ENCODE data around the gene ADAP1.
"Not testable (repeated sequence)": the region's sequence is repeated elsewhere in the genome, so short reads cannot be mapped to it uniquely, and the experiment has no call there.

ADAP1 gene

GRCh38 chr7:881441-882234 is 72.8 kb downstream of the ADAP1 start:
- no peak for DNase-seq (ENCODE audit: low spot score)

GRCh38 chr7:880450-880849 is 74.0 kb downstream of the ADAP1 start:
- no peak for DNase-seq (ENCODE audit: low spot score)

- DNase-seq (ENCODE audit: low spot score) = no peak
Observed at GRCh38 chr7:879706-880105, 74.8 kb downstream of the ADAP1 start.

DNA sequence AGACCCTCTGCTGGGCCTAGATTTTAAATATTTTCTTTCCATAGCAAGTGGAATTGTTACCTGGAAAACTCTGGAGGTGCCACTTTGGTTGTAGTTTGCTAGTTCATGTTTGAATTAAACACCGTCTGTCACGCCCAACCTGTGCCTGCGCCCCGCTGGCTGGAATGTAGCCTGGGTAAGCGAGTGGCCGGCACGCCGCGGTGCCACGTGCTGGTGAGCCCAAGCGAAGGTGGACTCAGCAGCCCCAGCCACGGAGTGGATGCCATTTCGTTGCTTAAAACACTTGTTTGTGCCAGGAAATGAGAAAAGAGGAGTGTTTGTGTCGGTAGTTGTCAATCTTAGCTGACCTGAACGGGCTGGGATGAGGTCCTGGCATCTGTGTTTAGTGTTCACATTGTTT is 75.4 kb downstream of the ADAP1 start:
- DNase-seq (ENCODE audit: low spot score) = no peak

DNA sequence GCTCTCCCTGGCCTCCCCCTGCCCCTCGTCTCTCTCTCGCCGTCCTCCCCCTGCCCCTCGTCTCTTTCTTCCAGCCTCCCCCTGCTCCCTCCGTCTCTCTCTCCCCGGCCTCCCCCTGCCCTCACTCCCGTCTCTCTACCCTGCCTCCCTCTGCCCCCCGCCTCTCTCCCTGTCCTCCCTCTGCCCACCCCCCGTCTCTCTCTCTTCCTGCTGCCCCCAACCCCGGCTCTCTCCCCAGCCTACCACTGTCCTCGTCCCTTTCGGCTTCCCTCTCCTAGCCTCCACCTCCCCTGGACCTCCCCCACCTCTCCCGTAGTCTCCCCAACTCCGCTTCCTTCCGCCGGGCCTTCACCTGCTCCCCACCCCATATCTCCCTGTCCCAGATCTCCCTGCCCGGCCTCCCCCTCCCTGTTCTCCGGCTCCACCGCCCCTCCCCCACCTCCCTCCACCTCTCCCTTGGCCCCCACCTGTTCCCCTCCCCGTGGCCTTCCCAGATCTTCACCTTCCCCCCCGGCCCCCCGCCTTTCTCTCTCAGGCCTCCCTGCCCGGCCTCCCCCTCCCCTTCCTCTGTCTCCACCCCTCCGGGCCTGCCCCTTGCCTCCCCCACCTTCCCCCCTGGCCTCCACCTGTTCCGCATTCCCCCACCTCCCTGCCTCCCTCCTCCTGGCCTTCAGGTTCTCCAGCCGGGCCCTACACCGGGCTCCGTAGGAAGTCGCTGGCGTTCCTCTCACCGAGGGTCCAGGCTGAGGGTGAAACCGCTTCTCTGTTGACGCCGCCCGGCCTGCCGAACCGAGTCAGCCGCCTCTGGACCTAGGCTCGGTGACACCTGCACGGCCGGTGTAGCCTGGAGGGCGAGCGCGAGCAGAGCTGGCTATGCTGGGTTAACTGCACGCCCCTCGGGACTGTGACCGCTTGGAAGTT is 76.9 kb downstream of the ADAP1 start:
- DNase-seq (ENCODE audit: low spot score) = no peak

- no peak for DNase-seq (ENCODE audit: low spot score)
Observed at GRCh38 chr7:876972-877311, 77.5 kb downstream of the ADAP1 start.

GRCh38 chr7:876077-876971 is 78.2 kb downstream of the ADAP1 start, which contains the start of gene GET4:
Gene GET4 (plus strand): TSS chr7:876554. CDS start chr7:876646, 92 bp downstream.
- DNase-seq (ENCODE audit: low spot score) = peak; percentile 90

- DNase-seq (ENCODE audit: low spot score) = no peak
Observed at GRCh38 chr7:875476-876076, 78.9 kb downstream of the ADAP1 start.

- no peak for DNase-seq (ENCODE audit: low spot score)
Observed at GRCh38 chr7:875051-875450, 79.4 kb downstream of the ADAP1 start.

- no peak for DNase-seq (ENCODE audit: low spot score)
Observed at GRCh38 chr7:874031-874749, 80.3 kb downstream of the ADAP1 start.

DNA sequence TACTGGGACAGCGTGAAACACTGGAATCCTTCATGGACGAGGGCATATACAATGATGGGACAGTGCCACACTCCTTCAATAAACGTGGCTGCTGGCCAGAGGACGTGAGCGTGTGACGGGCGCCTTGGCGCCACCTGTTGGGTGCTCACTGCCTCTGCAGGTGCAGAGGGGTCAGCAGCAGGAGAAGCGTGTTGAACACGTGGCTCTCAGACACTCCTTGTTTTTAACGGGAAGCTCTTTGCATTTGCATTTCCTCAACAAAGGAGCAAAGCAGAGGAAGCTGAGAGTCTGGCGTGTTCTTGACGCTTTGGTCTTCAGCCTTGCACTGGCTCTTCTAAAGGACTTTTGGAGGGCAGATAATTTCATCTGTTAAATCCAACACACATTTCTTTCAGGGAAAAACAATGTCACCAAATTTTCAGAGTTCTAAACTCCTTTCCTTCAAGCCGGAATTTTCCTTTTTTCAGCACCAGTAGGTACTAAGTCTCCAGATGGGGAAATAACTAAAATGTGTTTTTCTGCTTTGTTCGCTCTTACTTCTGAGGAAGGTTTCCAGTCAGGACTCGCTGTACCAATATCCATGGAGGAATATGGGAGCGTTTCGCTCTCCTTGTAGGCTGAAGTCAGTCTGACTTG is 81.0 kb downstream of the ADAP1 start:
- DNase-seq (ENCODE audit: low spot score) = peak; percentile 92

GRCh38 chr7:872685-873084 is 81.8 kb downstream of the ADAP1 start:
- DNase-seq (ENCODE audit: low spot score) = not testable (repeated sequence)

DNA sequence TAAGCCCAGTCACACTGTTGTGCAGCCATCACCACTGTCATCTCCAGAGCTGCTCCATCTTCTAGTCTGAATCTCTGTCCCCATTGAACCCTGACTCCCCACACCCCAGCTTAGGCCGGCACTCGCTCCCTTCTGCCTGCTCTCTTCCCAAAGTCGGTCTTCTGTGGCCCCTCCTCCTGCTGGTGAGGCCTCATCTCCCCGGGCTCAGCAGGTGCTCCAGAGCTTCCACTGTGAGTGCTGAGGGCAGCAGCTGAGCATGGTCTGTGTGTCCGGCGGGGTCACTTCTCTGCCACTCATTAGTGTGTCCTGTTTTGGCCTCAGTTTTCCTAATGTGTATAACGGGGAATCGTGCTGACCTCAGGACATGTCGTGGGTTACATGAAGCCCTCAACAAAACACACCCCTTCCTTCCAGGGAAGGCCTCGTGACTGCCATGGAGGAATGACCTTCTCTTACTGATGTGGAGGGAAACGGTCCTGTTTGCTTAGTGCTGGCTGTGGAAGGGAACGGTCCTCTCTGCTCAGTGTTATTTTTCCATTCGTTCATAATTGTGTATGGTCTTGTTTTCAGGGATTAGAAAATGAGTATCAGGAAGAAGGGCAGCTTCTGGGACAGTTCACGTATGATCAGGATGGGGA is 82.5 kb downstream of the ADAP1 start:
- DNase-seq (ENCODE audit: low spot score) = no peak

DNA sequence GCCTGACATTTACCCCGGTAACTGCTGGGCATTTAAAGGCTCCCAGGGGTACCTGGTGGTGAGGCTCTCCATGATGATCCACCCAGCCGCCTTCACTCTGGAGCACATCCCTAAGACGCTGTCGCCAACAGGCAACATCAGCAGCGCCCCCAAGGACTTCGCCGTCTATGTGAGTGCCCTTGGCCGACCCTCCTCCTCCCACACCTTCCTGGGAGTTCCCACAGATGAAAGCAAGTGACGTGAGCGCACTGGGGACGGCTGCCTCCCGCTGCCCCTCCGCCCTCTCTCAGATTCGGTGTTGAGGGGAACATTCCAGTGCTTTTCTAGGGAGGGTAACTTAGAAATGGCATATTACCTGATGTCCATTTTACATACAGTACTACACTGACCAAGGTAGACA is 85.1 kb downstream of the ADAP1 start:
- no peak for DNase-seq (ENCODE audit: low spot score)

DNA sequence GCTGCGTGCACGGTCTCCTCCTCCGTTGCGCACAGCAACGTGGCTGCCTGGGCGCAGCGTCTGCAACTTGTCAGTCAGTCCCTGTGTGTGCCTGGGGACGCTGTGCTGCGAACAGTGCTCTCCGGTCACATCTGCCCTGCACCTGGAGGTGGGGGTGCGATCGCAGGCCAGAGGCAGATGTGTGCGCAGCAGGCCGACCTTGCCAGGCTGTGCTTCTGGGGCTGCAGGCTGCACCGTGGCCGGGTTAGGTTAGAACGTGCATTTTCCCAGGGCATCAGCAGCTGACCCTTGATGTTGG is 86.3 kb downstream of the ADAP1 start:
- DNase-seq (ENCODE audit: low spot score) = no peak

- DNase-seq (ENCODE audit: low spot score) = no peak
Observed at GRCh38 chr7:867406-868188, 86.9 kb downstream of the ADAP1 start.

DNA sequence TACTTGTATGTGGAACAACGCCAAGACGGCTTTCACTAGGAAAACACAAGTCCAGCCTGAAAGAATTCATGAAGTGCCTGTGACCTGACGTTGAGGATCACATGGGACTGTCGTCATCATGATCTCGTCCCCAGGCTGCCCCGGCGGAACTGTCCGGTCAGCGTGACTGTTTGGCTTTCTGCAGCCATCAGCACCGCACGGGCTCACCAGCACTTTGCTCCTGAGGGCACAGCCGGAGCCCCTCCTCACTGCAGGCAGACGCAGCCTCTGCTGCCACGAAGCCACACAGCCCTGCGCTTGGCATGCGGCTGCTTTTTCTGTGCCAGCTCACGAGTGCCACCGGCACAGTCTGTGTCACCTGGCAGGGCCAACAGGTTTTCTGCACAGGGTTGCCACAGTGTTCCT is 87.5 kb downstream of the ADAP1 start:
- DNase-seq (ENCODE audit: low spot score) = no peak

DNA sequence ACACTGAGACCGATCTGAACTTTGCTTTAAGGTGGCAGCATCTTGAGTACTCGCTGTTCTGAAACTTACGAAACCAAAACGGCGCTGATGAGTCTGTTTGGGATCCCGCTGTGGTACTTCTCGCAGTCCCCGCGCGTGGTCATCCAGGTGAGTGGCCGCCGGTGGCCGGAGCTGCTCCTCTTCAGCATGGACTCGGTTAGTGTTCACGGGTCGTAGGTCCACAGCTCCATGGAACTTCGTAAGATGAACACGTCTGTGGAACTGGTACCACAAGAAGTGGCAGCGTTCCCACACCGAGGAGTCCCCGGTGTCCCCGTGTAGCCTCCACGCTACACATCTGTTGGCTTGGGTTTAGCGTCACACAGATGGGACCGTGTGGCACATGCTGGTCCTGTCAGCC is 88.6 kb downstream of the ADAP1 start:
- DNase-seq (ENCODE audit: low spot score) = no peak

DNA sequence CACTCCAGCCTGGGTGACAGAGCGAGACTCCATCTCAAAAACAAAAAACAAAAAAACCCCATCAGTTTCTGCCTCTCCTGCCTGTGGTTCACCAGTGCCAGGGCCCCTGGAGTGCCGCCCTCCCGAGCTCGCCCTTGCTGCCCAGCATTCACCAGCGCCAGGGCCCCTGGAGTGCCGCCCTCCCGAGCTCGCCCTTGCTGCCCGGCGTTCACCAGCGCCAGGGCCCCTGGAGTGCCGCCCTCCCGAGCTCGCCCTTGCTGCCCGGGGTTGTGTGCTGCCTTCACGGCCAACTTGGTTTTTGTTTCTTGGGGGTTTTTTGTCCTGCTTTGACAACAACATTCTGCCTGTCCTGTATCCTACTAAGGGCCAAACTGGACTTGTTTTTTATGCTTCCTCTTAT is 91.4 kb downstream of the ADAP1 start:
- no peak for DNase-seq (ENCODE audit: low spot score)

DNA sequence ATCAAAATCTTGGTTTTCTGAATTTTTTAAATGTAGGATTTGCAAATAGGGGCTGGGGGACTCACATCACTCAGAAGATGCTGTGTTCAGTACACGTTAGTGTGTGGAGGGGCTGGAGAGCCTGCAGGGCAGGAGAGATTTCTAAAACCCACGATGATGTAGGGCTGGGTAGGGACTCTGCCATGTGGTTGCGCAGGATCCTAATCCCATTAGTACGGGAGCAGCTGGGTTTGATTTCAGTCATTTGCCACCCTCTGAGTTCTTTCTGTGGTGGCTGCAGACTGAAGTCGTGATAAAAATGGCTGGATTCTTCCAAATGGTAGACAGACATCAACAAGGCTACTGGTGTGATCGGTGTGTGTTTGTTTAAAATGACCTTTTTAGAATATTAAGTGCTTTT is 92.3 kb downstream of the ADAP1 start:
- DNase-seq (ENCODE audit: low spot score) = no peak
